Left kidney (tissue), 2 donors: ENCODE measurements around the gene SGSH. TPM values are rescaled to one million over a fixed set of nuclear protein-coding genes. Genes with fewer than 3 reads are reported as not detected.
"Not testable (repeated sequence)": the region's sequence is repeated elsewhere in the genome, so short reads cannot be mapped to it uniquely, and the experiment has no call there.

Source experiments
- DNase-seq: peaks from one replicate; pipeline ENCODE4 v3.0.0-alpha.2; 2013
- polyA plus RNA-seq: library from polyadenylated mRNA; unstranded; fragments of 120-200 nt; gene quantifications from one replicate; pipeline ENCODE4 v1.2.1, GENCODE V29; 2013; ENCODE audit not compliant: insufficient read length

The SGSH gene
- polyA plus RNA-seq, 1 donor: 41.8 TPM

DNA sequence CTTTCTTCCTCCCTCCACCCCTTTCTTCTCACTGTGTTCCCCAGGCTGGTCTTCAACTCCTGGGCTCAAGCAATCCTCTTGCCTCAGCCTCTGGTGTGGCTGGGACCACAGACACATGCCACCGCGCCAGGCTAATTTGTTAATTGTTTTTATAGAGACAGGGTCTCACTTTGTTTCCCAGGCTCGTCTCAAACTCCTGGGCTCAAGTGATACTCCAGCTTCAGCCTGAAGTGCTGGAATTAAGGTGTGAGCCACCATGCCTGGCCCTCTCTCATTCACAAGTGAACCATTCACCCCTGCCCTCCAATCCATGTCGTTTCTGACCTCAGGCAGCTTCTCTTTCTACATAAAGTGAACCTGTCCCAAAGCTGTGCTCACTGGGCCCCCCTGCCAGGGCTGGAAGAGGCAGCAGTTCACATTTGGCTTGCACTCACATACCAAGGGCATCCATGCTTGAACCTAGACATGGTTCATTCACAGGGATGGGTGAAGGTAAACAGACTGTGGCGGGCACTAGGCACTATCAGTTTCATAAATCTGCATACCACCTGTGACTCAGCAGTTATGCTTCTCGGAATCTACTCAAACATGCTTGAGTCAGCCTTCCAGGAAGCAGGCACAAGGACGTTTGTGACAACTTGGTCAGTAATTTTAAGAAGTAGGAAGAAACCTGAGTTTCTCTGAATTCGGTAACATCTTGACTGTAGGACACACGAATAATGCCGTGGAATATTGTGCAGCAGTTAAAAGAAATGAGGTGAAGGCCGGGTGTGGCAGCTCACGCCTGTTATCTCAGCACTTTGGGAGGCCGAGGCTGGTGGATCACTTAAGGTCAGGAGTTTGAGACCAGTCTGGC, 34.5 kb upstream of the SGSH start:
- DNase-seq: peak; percentile 64

DNA sequence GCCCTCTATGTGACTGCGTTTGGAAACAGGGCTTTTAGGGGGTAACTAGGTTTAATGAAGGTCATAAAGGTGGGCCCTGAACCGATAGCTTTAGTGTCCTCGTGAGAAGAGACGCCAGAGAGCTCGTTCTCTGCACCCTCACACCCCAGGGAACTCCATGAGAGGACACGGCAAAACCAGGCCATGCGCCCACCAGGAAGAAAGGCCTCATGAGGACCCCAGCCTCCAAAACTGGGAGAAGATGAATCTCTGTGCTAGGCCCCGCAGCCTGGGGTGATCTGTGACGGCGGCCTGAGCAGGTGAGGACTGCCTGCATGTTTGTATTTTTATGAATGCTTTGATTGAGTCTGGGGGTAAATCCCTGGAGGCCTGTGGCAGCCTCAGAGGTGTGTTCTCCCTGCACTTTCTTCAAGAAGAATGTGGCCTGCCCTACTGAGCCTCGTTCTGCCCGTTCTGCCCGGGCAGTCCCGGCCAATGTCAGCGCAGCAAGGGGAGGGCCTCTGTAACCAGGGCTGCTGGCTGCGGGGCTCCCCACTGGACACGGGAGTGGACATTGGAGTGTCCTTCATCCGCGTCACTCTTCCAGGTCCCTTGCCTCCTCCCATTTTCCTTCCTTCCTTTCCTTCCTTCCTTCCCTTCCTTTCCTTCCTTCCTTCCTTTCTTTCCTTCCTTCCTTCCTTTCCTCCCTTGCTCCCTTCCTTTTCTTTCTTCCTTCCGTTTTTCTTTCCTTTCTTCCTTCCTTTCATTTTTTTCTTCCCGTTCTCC, 33.7 kb upstream of the SGSH start:
- DNase-seq: peak; percentile 27

DNA sequence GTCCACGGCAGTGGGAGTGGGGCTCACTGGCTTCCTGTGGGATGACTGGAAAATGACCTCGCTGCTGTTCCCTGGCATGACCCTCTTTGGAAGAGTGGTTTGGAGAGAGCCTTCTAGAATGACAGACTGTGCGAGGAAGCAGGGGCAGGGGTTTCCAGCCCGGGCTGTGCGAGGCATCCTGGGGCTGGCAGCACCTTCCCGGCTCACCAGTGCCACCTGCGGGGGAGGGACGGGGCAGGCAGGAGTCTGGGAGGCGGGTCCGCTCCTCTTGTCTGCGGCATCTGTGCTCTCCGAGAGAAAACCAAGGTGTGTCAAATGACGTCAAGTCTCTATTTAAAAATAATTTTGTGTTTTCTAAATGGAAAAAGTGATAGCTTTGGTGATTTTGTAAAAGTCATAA, 32.7 kb upstream of the SGSH start:
- DNase-seq: peak; percentile 55

DNA sequence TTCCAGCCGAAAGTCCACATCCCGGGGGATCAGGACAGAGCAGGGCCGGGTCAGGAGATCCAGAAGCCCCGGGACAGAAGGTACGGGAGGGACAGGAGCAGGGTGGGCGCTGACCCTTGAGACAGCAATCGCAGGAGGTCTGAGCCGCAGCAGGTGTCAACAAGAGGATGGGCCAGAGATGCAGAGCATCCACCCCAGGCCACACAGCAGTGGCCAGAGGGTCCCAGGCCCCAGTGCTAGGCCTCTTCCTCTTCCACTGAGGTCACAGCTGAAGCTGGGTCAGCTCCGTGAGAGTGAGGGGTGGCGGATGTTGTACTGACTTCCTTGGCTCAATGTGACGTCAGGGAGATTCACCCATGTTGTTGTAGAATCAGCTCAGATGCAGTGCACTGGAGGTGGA, 31.8 kb upstream of the SGSH start:
- DNase-seq: no peak

DNA sequence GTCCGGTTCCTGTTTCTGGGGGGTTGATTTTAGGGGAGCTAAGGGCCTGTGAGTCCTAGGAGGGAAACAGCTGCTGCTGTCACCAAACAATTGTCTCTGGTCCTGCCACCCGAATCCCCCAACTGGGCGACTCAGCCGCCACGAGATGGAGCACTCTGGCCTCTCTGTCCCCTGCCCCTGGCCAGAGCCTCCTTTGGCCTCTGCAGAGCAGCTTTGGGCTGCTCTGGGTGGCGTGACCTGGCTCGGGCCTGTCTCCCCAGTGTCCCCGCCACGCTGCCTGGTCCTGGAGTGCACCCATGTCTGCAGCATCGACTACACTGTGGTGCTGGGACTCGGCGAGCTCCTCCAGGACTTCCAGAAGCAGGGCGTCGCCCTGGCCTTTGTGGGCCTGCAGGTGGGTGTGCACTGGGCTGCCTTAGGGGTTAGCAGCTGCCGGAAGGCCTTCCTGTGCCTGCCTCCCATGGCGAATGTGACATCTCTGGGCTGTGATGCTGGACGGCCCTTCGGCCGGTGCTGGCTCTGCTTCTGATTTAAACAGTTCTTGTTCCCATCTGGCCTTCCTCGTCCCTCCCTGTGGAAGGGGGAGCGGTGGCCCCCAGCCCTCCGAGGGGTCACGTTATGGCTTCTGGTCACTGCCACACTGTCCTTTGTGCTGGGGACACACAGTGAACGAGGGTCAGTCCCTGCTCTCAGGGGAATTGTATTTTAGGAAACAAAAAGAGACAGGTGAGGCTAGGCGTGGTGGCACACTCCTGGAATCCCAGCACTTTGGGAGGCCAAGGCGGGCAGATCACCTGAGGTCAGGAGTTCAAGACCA, 29.0 kb upstream of the SGSH start:
- DNase-seq: no peak

DNA sequence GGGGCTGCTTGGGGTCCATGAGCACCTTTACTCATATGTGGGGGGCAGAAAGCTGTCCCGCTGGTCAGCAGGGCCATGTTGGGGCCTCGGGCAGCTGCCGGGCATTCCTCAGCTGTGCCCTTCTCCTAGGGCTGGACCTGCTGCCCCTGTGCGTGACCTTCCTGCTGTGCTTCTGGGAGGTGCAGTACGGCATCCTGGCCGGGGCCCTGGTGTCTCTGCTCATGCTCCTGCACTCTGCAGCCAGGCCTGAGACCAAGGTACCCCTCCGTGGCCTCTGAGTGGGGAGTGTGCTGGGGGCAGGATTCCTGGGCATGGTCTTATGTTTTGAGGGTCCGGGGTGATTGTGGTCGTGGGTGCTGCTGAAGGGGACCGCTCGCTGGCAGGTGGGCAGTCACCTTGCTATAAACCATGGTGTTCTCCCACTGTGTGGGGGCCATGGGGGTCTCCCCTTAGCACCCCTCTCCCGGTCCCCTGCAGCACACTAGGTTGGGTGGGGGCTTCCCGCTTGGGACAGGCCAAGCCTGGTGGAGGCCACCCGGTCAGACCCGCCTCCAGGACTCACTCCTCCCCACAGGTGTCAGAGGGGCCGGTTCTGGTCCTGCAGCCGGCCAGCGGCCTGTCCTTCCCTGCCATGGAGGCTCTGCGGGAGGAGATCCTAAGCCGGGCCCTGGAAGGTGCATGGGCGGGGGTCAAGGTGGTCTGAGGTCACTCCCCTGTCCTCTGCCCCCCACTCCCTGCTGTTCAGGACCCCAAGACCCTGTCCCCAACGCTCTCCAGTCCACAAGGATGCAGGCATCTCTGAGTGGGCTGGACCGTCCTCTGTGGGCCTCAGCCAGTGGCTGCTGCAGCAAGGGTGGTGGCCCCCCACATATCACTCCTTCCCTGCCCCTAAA, 28.1 kb upstream of the SGSH start:
- no peak for DNase-seq

DNA sequence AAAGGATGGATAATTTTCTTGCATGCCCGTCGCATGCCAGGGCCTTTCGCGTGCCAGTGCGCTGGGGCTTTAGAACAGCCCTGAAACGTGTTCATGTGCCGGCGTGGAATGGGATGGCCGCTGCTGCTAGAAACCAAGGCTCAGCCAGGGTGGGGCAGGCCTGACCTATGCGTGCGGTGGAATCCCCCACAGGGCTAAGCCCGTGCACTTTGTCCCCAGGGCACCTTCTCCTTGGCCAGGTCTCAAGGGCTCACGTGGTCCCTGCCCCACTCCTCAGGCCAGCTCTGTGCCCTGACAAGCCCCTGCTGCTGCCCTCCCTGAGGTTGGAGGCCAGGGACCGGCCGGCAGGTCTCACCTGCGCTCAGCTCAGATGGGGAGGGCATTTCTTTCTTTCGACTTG, 27.4 kb upstream of the SGSH start:
- no peak for DNase-seq

DNA sequence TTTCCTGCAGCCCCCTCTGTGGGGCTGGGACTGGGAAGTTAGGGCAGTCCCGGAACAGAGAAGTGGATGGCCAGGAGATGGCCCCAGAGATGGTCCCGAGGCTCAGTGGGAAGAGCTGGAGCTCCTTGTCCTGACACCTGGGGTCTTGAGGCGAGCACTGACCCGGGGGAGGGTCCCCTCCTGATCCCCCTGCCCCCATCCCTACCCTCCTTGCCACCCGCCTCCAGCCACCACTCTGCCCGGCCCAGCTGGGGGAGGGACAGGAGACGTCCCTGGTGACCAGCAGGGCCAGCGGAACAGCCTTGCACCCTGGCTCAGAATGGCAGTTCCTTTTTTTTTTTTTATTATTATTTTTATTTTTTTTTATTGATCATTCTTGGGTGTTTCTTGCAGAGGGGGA, 26.6 kb upstream of the SGSH start:
- DNase-seq: no peak

DNA sequence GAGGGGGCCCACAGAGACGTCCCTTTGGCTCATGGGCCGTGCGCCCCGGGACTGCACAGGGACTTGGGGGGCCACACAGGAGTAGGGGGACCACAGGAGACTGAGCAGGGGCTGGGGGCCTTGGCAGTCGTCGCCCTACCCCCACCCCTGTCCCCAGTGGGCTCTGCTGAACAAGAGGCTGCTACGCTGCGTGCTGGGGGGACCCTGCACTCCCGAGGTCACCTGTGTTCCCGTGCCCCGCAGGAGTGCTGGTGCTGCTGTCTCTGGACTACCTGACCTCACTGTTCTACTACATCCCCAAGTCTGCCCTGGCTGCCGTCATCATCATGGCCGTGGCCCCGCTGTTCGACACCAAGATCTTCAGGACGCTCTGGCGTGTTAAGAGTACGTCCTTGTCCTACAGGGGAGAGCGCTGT, 26.1 kb upstream of the SGSH start:
- DNase-seq: no peak

DNA sequence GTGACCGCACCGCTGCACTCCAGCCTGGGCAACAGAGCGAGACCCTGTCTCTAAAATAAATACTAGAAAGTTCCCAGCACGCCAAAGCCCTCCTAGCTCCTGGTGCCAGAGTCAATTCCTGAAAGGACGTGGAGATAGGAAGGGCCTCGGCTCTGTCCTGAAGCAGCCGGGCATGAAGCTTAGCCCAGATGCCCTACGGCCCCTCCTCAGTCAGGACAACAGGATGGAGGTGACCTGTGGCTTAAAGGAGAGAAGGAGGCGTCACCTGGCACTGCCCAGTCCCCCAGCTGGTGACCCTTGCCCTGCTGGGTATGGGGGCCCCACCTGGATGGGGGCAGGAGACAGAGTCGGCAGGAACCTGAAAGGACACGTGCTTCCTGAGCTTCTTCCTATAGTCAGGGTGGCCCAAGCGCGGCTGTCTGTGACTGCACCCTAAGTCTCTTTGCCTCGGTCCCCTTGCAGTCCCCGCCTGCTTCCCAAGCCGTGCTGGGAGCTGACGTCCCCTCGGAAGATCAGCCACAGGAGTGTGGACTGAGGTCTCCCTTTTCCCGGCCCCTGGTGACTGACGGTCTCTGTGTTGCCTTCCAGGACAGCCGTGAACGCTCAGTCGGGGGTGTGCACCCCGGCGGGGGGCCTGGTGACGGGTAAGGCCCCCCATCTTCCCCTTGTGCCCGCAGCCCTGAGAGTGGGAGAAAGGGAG, 25.6 kb upstream of the SGSH start:
- DNase-seq: no peak

DNA sequence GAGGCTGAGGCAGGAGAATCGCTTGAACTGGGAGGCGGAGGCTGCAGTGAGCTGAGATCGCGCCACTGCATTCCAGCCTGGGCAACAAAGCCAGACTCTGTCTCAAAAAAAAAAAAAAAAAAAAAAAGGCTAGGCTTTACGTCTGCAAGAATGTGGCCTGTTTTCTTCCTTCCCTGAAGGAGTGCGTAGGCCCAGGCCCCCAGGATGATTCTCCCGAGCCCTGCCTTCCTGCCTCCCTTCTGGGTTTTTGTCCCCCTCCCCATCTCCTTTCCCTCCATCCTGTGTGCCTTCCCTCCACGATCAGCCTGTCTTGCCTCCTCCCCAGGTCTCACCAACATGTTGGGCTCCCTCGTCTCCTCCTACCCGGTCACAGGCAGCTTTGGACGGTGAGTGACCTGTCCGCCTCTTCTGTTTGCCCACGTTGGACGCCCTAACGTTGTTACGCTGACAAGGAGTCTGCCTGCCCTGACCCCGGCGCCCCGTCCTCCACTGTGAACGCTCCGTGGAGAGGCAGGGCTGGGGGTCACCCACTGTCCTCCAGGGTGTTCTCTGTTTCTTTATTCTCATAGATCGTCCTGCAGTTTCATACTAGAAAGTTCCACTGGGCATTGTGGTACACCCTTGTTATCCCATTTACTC, 24.9 kb upstream of the SGSH start:
- DNase-seq: no peak

DNA sequence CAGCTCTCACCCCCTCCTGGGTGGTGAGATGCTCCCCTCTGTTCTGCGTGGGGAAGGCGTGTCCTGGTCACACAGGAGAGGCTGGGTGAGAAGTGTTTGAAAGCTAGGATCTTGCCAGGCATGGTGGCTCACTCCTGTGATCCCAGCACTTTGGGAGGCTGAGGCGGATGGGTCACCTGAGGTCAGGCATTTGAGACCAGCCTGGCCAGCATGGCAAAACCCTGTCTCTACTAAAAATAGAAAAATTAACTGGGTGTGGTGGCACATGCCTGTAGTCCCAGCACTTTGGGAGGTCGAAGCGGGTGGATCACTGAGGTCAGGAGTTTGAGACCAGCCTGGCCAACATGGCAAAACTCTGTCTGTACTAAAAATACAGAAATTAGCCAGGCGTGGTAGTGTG, 24.3 kb upstream of the SGSH start:
- not testable (repeated sequence) for DNase-seq

DNA sequence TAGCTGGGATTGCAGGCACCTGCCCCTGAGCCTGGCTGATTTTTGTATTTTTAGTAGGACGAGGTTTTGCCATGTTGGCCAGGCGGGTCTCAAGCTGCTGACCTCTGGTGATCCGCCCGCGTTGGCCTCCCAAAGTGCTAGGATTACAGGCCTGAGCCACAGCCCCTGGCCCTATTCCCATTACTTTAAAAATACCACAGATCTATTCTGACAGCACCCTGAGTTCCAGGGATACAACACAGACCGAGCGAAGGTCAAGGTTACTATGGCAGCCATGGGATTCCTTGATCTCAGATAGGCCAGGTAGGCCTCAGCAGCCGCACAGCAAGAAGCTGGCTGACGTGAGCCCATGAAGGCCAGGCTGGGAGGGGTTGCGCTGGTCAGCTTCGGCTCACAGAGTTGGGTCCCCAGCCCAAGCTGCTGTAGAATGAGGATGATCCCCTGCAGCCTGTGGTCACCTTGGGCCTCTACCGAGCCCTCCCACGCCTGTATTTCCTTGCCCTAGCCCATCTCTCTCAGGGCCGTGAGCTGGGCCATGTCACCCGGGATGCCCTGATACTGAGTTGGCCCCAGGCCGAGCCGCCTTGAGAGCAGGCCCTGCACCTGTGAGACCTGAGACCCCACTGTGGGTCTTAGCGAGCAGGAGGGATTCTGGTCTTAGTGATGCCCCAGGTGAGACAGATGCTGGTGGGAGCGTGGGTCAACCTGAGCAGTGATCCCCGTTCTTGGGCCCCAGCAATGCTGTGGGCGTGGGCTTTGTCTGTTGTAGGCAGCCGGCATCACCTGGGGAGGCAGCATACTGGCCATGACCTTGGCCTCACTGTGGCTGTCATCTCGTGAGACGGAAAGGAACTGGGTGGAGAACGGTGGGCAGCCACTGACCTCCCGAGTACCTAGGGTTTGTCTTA, 23.6 kb upstream of the SGSH start:
- no peak for DNase-seq

DNA sequence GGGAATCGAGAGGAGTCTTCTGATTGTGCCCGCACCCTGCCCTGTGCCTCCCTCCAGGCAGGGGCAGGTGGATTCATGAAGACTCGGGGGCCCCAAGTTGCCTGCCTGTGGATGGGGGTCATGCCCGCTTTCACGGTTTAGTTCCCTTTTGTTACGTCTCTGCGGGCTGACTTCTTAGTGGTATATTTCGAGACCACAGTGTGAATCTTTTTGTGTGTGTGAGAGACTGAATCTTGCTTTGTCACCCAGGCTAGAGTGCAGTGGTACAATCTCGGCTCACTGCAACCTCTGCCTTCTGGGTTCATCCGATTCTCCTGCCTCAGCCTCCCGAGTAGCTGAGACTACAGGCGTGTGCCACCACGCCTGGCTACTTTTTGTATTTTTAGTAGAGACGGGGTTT, 22.4 kb upstream of the SGSH start:
- no peak for DNase-seq

DNA sequence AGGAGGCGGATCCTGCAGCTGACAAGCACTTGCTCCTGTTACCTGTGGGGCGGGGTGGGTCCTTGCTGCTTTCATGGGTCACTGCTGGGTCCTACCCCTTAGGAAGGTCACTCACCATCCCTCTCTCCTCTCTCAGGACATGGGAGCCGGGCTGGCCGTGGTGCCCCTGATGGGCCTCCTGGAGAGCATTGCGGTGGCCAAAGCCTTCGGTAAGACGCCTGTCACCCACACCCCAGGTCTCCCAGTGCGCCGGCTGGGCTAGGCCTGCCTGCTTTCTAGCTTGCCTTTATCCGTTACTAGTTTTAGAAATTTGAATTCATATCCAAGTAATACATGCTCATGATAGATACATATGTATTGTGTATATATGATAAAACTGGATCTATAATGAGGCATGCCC, 17.3 kb upstream of the SGSH start:
- DNase-seq: no peak

DNA sequence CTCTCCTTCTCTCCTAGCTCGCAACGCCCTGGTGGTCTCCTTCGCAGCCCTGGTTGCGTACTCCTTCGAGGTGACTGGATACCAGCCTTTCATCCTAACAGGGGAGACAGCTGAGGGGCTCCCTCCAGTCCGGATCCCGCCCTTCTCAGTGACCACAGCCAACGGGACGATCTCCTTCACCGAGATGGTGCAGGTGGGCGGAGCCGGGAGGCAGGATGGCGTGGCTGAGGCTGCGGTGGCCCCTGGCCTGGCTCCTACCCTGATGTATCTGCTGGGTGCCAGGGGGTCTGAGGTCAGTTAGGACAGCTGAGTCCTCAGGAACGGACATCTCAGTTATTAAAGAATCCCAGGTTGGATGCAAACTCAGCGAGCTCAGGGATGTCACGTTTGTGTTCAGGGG, 16.8 kb upstream of the SGSH start:
- DNase-seq: no peak

DNA sequence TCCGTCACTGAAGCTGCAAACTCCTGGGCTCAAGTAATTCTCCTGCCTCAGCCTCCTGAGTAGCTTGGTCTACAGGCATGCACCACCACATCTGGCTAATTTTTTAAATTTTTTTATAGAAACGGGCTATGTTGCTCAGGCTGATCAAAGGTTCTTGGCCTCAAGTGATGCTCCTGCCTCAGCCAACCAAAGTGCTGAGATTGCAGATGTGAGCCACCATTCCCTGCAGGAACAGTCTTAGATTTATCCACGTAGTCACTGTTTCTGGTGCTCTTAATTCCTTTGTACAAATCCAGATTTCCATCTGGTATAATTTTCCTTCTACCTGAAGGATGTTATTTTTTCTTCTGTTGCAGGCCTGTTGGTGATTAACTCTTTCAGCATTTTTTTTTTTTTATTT, 13.1 kb upstream of the SGSH start:
- DNase-seq: no peak

DNA sequence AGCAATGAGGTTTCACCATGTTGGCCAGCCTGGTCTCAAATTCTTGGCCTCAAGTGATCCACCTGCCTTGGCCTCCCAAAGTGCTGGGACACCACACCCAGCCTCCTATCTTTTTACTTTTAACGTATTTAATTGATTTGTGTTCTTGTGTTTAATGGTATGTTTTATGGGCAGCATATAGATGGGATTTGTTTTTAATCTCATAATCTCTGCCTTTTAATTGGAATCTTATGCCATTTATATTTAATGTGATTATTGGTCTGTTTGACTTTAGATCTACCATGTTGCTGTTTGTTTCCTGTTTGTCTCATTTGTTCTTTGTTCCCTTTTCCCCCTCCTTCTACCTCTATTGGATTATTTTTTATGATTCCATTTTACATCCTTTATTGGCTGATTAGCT, 12.3 kb upstream of the SGSH start:
- no peak for DNase-seq

DNA sequence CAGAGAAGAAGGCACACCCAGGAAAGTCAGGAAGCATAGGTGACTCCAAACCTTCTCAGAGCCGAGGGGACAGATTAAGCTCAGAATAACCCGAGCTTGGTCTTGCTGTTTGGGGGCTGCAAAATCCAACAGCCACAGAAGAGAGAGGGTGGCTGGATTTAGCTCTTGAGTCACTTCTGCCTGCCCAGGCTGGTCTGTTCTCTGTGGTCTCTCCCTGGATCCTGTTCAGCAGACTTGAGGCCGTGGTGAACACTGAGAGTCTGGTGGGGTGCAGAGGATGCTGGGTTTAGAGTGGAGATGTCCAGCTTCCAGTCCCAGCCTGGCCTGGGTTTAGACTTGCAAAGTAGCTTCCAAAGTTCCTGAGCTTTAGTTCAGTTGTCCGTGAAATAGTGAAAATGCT, 8.9 kb upstream of the SGSH start:
- no peak for DNase-seq
